ENCODE results near the gene GALNT16. TPM values are rescaled to one million over a fixed set of nuclear protein-coding genes. Genes with fewer than 3 reads are reported as not detected.

GALNT16 gene
- total RNA-seq, 2 experiments from 2014 or later, result not detected

- ChIA-PET CTCF (no interaction called here), POLR2A (no interaction called here)
- H3K4me1 Mint-ChIP-seq, result peaks cover 29% of the 10 kb centered on the region
- H3K36me3 Mint-ChIP-seq (ENCODE audit: low read depth), result peaks cover 17% of the 10 kb centered on the region
- no peak overlapping the region for H3K27ac Mint-ChIP-seq
- DNase-seq, result no peak
- H3K4me3 Mint-ChIP-seq, result no peak overlapping the region
- H3K27me3 Mint-ChIP-seq, result no peaks in the 10 kb centered on the region
- no peaks in the 10 kb centered on the region for H3K9me3 Mint-ChIP-seq
Observed at GRCh38 chr14:69404883-69405282, 144.9 kb downstream of the GALNT16 start.

GRCh38 chr14:69405762-69406161 is 145.8 kb downstream of the GALNT16 start:
- POLR2A ChIA-PET, result no interaction called here
- DNase-seq, result no peak
- no peaks in the 10 kb centered on the region for H3K27me3 Mint-ChIP-seq

More at GRCh38 chr14:69405762-69406161, 145.8 kb downstream of the GALNT16 start:
- H3K36me3 Mint-ChIP-seq (ENCODE audit: low read depth), result peaks cover 12% of the 10 kb centered on the region
- no peak overlapping the region for H3K4me3 Mint-ChIP-seq
- H3K4me1 Mint-ChIP-seq, result peaks cover 21% of the 10 kb centered on the region
- CTCF ChIA-PET, result no interaction called here
- H3K9me3 Mint-ChIP-seq, result no peaks in the 10 kb centered on the region
- no peak overlapping the region for H3K27ac Mint-ChIP-seq

Other genes starting within 250 kb of the GALNT16 start
- gene DCAF5, start 107.0 kb upstream of the GALNT16 start, total RNA-seq, result 10 to 100 TPM; 44.6 to 48.9 TPM
- 1 to 10 TPM; 5.2 to 5.8 TPM for gene EXD2, start 68.7 kb upstream of the GALNT16 start, total RNA-seq
- gene ERH, start 138.1 kb downstream of the GALNT16 start, total RNA-seq, result 100 to 1,000 TPM; 278 to 334 TPM
- gene SLC39A9, start 138.5 kb downstream of the GALNT16 start, total RNA-seq, result 10 to 100 TPM; 43.7 to 50.4 TPM
- under 1 TPM; 0.15 to 0.19 TPM for gene PLEKHD1, start 224.6 kb downstream of the GALNT16 start, total RNA-seq